Nephron progenitor cell (in vitro differentiated cells): ENCODE data around the gene EFNA5.

Experiments
- DNase-seq: peaks from one replicate; pipeline ENCODE4 v3.0.0; 2021
- H3K27ac Mint-ChIP-seq: 2 replicates; pipeline ENCODE4 v1.8.0; 2021; ENCODE audit warnings: mild to moderate bottlenecking, moderate library complexity, mixed read lengths
- H3K27me3 Mint-ChIP-seq: 2 replicates; pipeline ENCODE4 v1.8.0; 2021; ENCODE audit warnings: mild to moderate bottlenecking, low read depth, mixed read lengths; ENCODE audit not compliant: poor library complexity
- H3K36me3 Mint-ChIP-seq: 2 replicates; pipeline ENCODE4 v1.8.0; 2021; ENCODE audit warnings: low read depth, mixed read lengths
- H3K4me1 Mint-ChIP-seq: 2 replicates; pipeline ENCODE4 v1.8.0; 2021; ENCODE audit warnings: mixed read lengths
- H3K4me3 Mint-ChIP-seq: 2 replicates; pipeline ENCODE4 v1.8.0; 2021; ENCODE audit warnings: mild to moderate bottlenecking, moderate library complexity, mixed read lengths
- H3K9me3 Mint-ChIP-seq: 2 replicates; pipeline ENCODE4 v1.8.0; 2021; ENCODE audit warnings: mild to moderate bottlenecking, moderate library complexity, mixed read lengths
- CTCF ChIP-seq: fragments of 200-600 bp; sonication (generic); IDR thresholded peaks from 2 replicates; pipeline ENCODE4 v1.5.0; 2021; ENCODE audit warnings: antibody characterized with exemption

Gene EFNA5

DNA sequence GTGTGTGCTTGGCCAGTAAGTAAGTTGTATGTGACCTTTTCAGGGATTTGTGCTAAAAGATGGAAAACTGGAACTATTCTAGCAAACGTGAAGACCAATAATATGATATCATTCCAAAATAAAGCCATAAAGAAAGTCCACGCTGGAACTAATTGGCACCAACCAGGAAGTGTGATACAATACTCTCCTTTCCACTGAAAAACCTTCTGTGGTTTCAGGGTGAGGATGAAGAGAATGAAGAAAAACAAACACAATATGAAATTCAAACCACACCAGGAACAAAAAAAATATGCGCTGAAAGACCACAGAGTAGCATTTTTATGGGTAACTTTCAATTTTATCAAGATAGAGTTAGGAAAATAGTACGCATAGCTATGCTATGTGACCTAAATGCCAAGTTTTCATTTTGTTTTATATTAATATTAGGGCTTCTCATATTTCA lies 105.8 kb downstream of the EFNA5 start:
- Mint-ChIP-seq H3K36me3 (peaks cover 6% of the 10 kb centered on the region), H3K27ac (peak overlapping the region; percentile 36), H3K9me3 (peaks cover 5% of the 10 kb centered on the region), H3K4me3 (no peak overlapping the region), H3K27me3 (peaks cover 3% of the 10 kb centered on the region), H3K4me1 (peaks cover 51% of the 10 kb centered on the region)
- no peak for DNase-seq
- no peak for TF ChIP-seq CTCF

GRCh38 chr5:107563959-107564544 lies 106.7 kb downstream of the EFNA5 start:
- TF ChIP-seq CTCF, result no peak
- no peak overlapping the region for H3K4me3 Mint-ChIP-seq
- H3K9me3 Mint-ChIP-seq, result peaks cover 5% of the 10 kb centered on the region
- H3K27ac Mint-ChIP-seq, result peak overlapping the region; percentile 39
- H3K4me1 Mint-ChIP-seq, result peaks cover 58% of the 10 kb centered on the region
- no peak for DNase-seq
- peaks cover 6% of the 10 kb centered on the region for H3K36me3 Mint-ChIP-seq
- peaks cover 3% of the 10 kb centered on the region for H3K27me3 Mint-ChIP-seq

- Mint-ChIP-seq H3K4me1 (peaks cover 54% of the 10 kb centered on the region), H3K4me3 (no peak overlapping the region)
- TF ChIP-seq CTCF, result no peak
Observed at GRCh38 chr5:107560377-107560776, 110.4 kb downstream of the EFNA5 start.

GRCh38 chr5:107558823-107559375 lies 111.8 kb downstream of the EFNA5 start:
- no peak for TF ChIP-seq CTCF
- Mint-ChIP-seq H3K4me1 (peaks cover 42% of the 10 kb centered on the region), H3K4me3 (peak overlapping the region; percentile 2), H3K36me3 (peaks cover 6% of the 10 kb centered on the region), H3K9me3 (peaks cover 5% of the 10 kb centered on the region), H3K27ac (peak overlapping the region; percentile 42), H3K27me3 (no peaks in the 10 kb centered on the region)
- peak; percentile 32 for DNase-seq

More at GRCh38 chr5:107560377-107560776, 110.4 kb downstream of the EFNA5 start:
- peaks cover 6% of the 10 kb centered on the region for H3K36me3 Mint-ChIP-seq
- no peak for DNase-seq
- no peak overlapping the region for H3K27ac Mint-ChIP-seq
- H3K9me3 Mint-ChIP-seq, result peaks cover 5% of the 10 kb centered on the region
- H3K27me3 Mint-ChIP-seq, result no peaks in the 10 kb centered on the region

- TF ChIP-seq CTCF, result no peak
- Mint-ChIP-seq H3K9me3 (peaks cover 2% of the 10 kb centered on the region), H3K36me3 (peaks cover 3% of the 10 kb centered on the region), H3K27me3 (no peaks in the 10 kb centered on the region), H3K4me3 (no peak overlapping the region), H3K27ac (peak overlapping the region; percentile 15), H3K4me1 (peaks cover 53% of the 10 kb centered on the region)
- peak; percentile 21 for DNase-seq
Observed at GRCh38 chr5:107557051-107557658, 113.6 kb downstream of the EFNA5 start.
